HEK293T (cell line): Measurements from ENCODE around the gene MAPK1IP1L.

Experiments used
- CTCF ChIA-PET: fragments of 350-600 bp; formaldehyde crosslinking; extraction: SDS; loops from one replicate; lab custom pipeline; 2021; ENCODE audit warnings: antibody characterized with exemption, inconsistent platforms; lab: Yijun Ruan, JAX
- POLR2A ChIA-PET: fragments of 350-600 bp; formaldehyde crosslinking; extraction: SDS; loops from one replicate; lab custom pipeline; 2020; ENCODE audit warnings: antibody characterized with exemption, inconsistent platforms; lab: Yijun Ruan, JAX
- DNase-seq: peaks from one replicate; pipeline ENCODE4 v3.0.0; 2012; ENCODE audit warnings: mixed read lengths; ENCODE audit errors: extremely low spot score
- ARNT ChIP-seq: fragments of 450-650 bp; IDR thresholded peaks from 2 replicates; pipeline ENCODE4 v1.6.1; 2017; ENCODE audit warnings: mild to moderate bottlenecking
- BHLHE40 ChIP-seq: fragments of 450-650 bp; IDR thresholded peaks from 2 replicates; pipeline ENCODE4 v1.6.1; 2016; ENCODE audit warnings: mild to moderate bottlenecking, moderate library complexity, borderline replicate concordance
- CTBP1 ChIP-seq: fragments of 450-650 bp; IDR thresholded peaks from 2 replicates; pipeline ENCODE4 v1.6.1; 2016; ENCODE audit warnings: borderline replicate concordance
- ELF4 ChIP-seq: fragments of 450-650 bp; IDR thresholded peaks from 2 replicates; pipeline ENCODE4 v1.6.1; 2017; ENCODE audit warnings: antibody characterized with exemption
- FOXA1 ChIP-seq: fragments of 450-650 bp; IDR thresholded peaks from 2 replicates; pipeline ENCODE4 v1.6.1; 2016; ENCODE audit warnings: mild to moderate bottlenecking
- FOXK2 ChIP-seq: fragments of 450-650 bp; IDR thresholded peaks from 2 replicates; pipeline ENCODE4 v1.6.1; 2016; ENCODE audit warnings: mild to moderate bottlenecking
- FOXM1 ChIP-seq: fragments of 450-650 bp; IDR thresholded peaks from 2 replicates; pipeline ENCODE4 v1.6.1; 2017; ENCODE audit warnings: mild to moderate bottlenecking, borderline replicate concordance
- HDGF ChIP-seq: fragments of 450-650 bp; IDR thresholded peaks from 2 replicates; pipeline ENCODE4 v1.6.1; 2017; ENCODE audit warnings: antibody characterized with exemption, borderline replicate concordance
- L3MBTL2 ChIP-seq: fragments of 450-650 bp; conservative IDR thresholded peaks from 2 replicates; pipeline ENCODE4 v1.6.1; 2016; ENCODE audit warnings: mild to moderate bottlenecking
- LEF1 ChIP-seq: fragments of 450-650 bp; IDR thresholded peaks from 2 replicates; pipeline ENCODE4 v1.6.1; 2017; ENCODE audit warnings: mild to moderate bottlenecking, borderline replicate concordance
- NFRKB ChIP-seq: fragments of 450-650 bp; IDR thresholded peaks from 2 replicates; pipeline ENCODE4 v1.6.1; 2016; ENCODE audit warnings: mild to moderate bottlenecking, moderate library complexity
- SP1 ChIP-seq: fragments of 450-650 bp; IDR thresholded peaks from 2 replicates; pipeline ENCODE4 v1.6.1; 2017
- SUZ12 ChIP-seq: fragments of 450-650 bp; IDR thresholded peaks from 2 replicates; pipeline ENCODE4 v1.6.1; 2016; ENCODE audit warnings: mild to moderate bottlenecking
- TARDBP ChIP-seq: fragments of 450-650 bp; IDR thresholded peaks from 2 replicates; pipeline ENCODE4 v1.6.1; 2016
- ZNF384 ChIP-seq: fragments of 450-650 bp; IDR thresholded peaks from 2 replicates; pipeline ENCODE4 v1.6.1; 2016
- TF ChIP-seq, protein P1 (sequence below): fragments of 450-650 bp; IDR thresholded peaks from 2 replicates; pipeline ENCODE4 v1.6.1; 2016

Gene MAPK1IP1L

DNA sequence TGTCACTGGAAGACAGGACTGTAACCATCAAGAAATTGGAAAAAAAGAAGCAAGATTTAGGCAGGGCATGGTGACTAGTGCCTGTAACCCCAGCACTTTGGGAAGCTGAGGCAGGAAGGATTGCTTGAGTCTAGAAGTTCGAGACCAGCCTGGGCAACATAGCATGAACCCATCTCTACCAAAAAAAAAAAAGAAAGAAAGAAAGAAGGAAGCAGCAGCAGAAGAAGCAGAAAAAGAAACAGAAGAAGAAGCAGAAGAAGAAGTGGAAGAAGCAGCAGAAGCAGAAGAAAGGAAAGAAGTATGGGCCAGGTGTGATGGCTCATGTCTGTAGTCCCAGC is 47.1 kb downstream of the MAPK1IP1L start:
- no peak for DNase-seq
- ChIA-PET POLR2A (interaction anchor here (1.4 kb wide), 1 partner anchor 47 kb away, joined by 7 read pairs; the partner anchor contains the start of gene MAPK1IP1L), CTCF (no interaction called here)
- TF ChIP-seq HDGF (no peak), TARDBP (no peak), ARNT (no peak), ZNF384 (no peak), NFRKB (no peak), ELF4 (no peak), L3MBTL2 (no peak), FOXA1 (no peak), SUZ12 (no peak), SP1 (no peak), BHLHE40 (no peak), FOXK2 (no peak), CTBP1 (no peak), FOXM1 (no peak), LEF1 (no peak)
- TF ChIP-seq, protein P1, sequence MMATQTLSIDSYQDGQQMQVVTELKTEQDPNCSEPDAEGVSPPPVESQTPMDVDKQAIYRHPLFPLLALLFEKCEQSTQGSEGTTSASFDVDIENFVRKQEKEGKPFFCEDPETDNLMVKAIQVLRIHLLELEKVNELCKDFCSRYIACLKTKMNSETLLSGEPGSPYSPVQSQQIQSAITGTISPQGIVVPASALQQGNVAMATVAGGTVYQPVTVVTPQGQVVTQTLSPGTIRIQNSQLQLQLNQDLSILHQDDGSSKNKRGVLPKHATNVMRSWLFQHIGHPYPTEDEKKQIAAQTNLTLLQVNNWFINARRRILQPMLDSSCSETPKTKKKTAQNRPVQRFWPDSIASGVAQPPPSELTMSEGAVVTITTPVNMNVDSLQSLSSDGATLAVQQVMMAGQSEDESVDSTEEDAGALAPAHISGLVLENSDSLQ = no peak

DNA sequence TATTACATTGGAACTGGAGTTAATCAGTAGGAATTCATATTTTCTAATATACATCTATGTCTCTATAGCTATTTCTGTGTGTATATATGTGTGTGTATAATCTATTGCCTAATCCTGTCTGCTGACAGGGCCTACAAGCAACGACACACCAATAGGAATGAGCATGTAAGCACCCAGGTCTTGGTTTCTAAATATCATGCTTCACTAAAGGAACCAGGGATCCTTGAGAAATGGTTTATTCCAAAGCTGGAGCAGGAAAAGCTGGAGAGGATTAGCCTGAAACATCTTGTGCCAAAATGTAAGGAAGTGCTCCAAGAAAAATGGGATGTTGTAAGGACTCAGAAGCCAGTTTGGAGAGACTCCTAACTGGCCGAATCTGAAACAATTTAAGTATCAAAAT is 48.3 kb downstream of the MAPK1IP1L start:
- POLR2A ChIA-PET = no interaction called here
- TF ChIP-seq FOXK2 (no peak), TARDBP (no peak), ARNT (no peak), SP1 (no peak), HDGF (no peak), CTBP1 (no peak), FOXM1 (no peak), NFRKB (no peak), ELF4 (no peak)
- CTCF ChIA-PET = interaction anchor here (0.6 to 1.3 kb wide), 2 partner anchors 10 to 337 kb away, joined by 5 to 10 read pairs; no protein-coding TSS in a partner anchor
- DNase-seq = no peak

DNA sequence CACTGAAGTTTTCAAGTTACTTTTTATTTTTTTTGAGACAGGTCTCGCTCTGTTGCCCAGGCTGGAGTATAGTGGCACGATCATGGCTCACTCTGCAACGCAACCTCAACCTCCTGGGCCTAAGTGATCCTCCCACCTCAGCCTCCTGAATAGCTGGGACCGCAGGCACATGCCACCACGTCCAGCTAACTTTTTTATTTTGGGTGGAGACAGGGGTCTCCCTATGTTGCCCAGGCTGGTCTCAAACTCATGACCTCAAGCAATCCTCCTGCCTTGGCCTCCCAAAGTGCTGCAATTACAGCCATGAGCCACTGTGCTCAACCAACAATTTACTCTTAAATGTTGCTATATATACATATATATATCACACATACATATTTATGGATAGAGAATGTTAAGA is 50.3 kb downstream of the MAPK1IP1L start:
- ChIA-PET POLR2A (no interaction called here), CTCF (no interaction called here)
- TF ChIP-seq SUZ12 = no peak
- no peak for TF ChIP-seq TARDBP
- TF ChIP-seq ELF4 = no peak
- no peak for DNase-seq

DNA sequence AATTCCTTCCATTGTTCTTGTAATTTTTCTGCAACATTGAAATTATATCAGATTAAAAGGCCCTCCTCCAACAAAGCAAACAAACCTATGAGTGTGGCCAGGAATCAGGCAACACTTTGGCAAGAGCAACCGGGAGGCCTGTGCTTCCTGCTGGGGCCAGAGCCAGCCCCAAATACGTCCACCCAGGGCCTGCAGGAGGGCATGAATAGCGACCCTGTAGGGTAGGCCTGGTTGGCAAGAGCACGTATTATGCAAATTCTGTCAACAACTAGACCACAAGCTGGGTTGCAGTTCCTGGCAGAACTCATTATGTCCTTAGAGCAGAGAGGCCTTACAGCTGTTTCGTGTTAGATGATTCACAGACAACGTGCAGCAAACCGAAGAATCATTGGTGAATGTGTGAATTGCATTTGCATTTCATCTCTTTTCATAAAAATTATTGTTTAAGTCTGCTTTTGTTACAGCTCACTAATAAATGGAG is 50.7 kb downstream of the MAPK1IP1L start:
- POLR2A ChIA-PET = interaction anchor here (1.1 to 2.3 kb wide), 4 partner anchors 8 to 55 kb away, joined by 3 to 10 read pairs (median 6); partner anchors contain the start of gene MAPK1IP1L
- no peak for DNase-seq
- CTCF ChIA-PET = interaction anchor here (0.9 to 1.5 kb wide), 2 partner anchors 9 to 51 kb away, joined by 3 to 4 read pairs; no protein-coding TSS in a partner anchor
- TF ChIP-seq FOXM1 (no peak), ZNF384 (no peak), SP1 (no peak), SUZ12 (no peak), HDGF (no peak), BHLHE40 (no peak), ARNT (no peak), TARDBP (no peak), L3MBTL2 (no peak), FOXA1 (no peak), CTBP1 (no peak), ELF4 (no peak), FOXK2 (no peak), NFRKB (no peak), LEF1 (no peak)
- TF ChIP-seq, protein P1 = no peak

DNA sequence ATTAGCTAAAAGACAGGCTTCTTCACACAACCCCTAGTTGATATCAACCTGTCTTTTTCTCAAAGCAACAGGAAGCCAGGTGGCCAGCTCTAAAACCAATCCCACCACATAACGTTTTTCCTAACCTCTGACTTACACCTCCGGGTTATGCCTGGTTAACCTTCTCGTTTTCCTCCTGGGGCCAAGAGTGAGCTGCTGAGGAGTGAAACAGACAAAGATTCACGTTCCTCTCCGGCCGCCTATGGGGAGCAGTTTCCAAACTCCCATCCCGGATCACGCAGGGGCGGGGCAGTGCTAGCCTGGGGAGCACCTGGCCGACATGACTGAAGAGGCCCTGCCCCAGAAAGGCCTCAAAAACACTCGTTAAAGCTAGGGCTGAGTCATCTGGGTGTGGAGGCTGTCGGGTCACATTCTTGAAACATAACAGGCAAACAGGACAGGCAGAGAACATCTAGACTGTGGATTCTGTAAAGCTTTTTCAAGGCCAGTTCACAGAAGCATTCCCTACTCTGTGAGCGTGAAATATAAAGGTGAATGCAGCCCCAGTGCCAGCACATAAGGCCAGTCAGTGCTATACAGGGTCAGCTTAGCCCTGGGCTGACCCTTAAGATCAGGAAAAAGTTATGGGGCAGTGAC is 51.7 kb downstream of the MAPK1IP1L start:
- no peak for DNase-seq
- ChIA-PET CTCF (interaction anchor here (0.9 to 1.5 kb wide), 2 partner anchors 10 to 52 kb away, joined by 3 to 4 read pairs; no protein-coding TSS in a partner anchor), POLR2A (interaction anchor here (0.6 to 2.3 kb wide), 8 partner anchors 9 to 88 kb away, joined by 3 to 10 read pairs (median 4); partner anchors contain the start of genes DLGAP5, MAPK1IP1L, SOCS4 and WDHD1)
- TF ChIP-seq SUZ12 = no peak
- no peak for TF ChIP-seq LEF1
- no peak for TF ChIP-seq FOXA1
- TF ChIP-seq NFRKB = no peak
- TF ChIP-seq FOXM1 = no peak
- no peak for TF ChIP-seq HDGF
- TF ChIP-seq, protein P1 = no peak
- no peak for TF ChIP-seq L3MBTL2
- TF ChIP-seq FOXK2 = no peak
- TF ChIP-seq ARNT = no peak
- no peak for TF ChIP-seq ZNF384
- no peak for TF ChIP-seq TARDBP
